K562 (cell line): ENCODE measurements around the gene LENEP. TPM values are rescaled to one million over a fixed set of nuclear protein-coding genes. Genes with fewer than 3 reads are reported as not detected.

Source experiments
- CC2D1A ChIP-seq: fragments of 450-650 bp; IDR thresholded peaks from 2 replicates; pipeline ENCODE4 v1.6.1; 2017; ENCODE audit warnings: mild to moderate bottlenecking
- HMG20B ChIP-seq: fragments of 250-450 bp; sonication (Bioruptor Pico); IDR thresholded peaks from 2 replicates; pipeline ENCODE4 v1.5.0; 2021; ENCODE audit warnings: mild to moderate bottlenecking
- HNRNPLL ChIP-seq: fragments of 200-400 bp; formaldehyde crosslinking; IDR thresholded peaks from 2 replicates; pipeline ENCODE4 v1.6.1; 2017; ENCODE audit warnings: low read length, low read depth, mild to moderate bottlenecking; ENCODE audit not compliant: poor library complexity, severe bottlenecking
- polyA plus RNA-seq, 8 experiments: library from polyadenylated mRNA; depleted of rRNA in 4 of 8; stranded (reverse) in 5 of 8; unstranded in 3 of 8; fragments of >200 nt; fragmentation: Nextera tagmentation in 2 of 8; fragmentation: Illumina TruSeq in 1 of 8; extraction: Ambion mirVana in 2 of 8; extraction: Trizol in 1 of 8; gene quantifications; 2 replicates each; pipeline versions ENCODE4 v1.2.1 to v1.2.3, GENCODE V29; 2011 to 2014; ENCODE audit warnings: inconsistent platforms in 1 of 8, missing spikeins in 1 of 8
- total RNA-seq, 7 experiments: library from RNA; depleted of rRNA in 6 of 7; stranded (reverse); fragments of >200 nt in 6 of 7; fragmentation: Illumina TruSeq in 2 of 7; extraction: Trizol in 2 of 7; gene quantifications; 2 replicates each; pipeline versions ENCODE4 v1.2.1 to v1.2.3, GENCODE V29; 2011 to 2021; ENCODE audit warnings: low replicate concordance in 1 of 7
- TF ChIP-seq, protein P1 (sequence below), 2 experiments: fragments of 150-350 bp in 1 of 2; IDR thresholded peaks; 2 replicates each; pipeline ENCODE4 v1.6.1; 2012 to 2016; ENCODE audit warnings: low read depth in 2 of 2, low read length in 2 of 2, mild to moderate bottlenecking in 1 of 2, moderate library complexity in 1 of 2

LENEP gene
- total and polyA plus RNA-seq, 9 of the 15 experiments (the other 6 are each of a cell fraction or from before 2014, with no cell fraction given) = 0.23 to 0.87 (median 0.67) TPM; not detected in 5

DNA sequence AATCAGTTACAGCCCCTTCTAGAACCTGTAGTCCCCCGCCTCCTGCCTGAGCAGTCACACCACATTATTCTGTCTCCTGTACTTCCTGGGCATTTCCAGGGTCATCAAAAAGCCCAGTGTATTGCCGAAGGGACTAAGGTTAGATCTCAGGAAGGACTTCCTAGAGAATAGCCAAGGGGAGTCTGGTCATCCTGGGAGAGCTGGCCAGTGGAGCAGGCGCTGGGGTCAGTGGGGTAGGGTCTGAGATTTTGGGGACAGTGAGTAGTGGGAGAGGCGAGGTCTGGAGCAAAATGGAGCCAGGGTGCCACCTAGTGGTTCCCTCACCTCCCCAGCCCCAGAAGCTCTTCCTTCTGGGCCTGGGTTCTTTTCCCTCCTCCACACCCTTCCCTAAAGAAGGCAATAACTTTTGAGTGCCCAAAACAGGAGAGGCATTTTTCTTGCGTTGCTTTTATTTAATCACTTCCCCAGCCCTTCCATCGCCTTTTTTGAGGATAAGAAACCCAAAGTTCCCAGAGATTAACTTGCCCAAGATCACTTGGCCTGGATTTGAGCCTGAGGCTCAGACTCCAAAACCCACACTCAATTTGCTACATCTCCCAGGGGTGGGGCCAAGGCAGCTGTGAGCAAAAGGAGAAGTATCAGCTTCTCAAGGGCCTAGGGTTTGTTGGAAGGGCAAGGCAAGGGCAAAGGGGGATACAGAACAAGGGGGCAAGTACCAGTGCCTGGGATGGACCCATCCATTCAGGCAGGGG is 49.6 kb upstream of the LENEP start (continued):
- TF ChIP-seq, protein P1, sequence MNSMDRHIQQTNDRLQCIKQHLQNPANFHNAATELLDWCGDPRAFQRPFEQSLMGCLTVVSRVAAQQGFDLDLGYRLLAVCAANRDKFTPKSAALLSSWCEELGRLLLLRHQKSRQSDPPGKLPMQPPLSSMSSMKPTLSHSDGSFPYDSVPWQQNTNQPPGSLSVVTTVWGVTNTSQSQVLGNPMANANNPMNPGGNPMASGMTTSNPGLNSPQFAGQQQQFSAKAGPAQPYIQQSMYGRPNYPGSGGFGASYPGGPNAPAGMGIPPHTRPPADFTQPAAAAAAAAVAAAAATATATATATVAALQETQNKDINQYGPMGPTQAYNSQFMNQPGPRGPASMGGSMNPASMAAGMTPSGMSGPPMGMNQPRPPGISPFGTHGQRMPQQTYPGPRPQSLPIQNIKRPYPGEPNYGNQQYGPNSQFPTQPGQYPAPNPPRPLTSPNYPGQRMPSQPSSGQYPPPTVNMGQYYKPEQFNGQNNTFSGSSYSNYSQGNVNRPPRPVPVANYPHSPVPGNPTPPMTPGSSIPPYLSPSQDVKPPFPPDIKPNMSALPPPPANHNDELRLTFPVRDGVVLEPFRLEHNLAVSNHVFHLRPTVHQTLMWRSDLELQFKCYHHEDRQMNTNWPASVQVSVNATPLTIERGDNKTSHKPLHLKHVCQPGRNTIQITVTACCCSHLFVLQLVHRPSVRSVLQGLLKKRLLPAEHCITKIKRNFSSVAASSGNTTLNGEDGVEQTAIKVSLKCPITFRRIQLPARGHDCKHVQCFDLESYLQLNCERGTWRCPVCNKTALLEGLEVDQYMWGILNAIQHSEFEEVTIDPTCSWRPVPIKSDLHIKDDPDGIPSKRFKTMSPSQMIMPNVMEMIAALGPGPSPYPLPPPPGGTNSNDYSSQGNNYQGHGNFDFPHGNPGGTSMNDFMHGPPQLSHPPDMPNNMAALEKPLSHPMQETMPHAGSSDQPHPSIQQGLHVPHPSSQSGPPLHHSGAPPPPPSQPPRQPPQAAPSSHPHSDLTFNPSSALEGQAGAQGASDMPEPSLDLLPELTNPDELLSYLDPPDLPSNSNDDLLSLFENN (IDR thresholded peaks at IDR 0.05; ENCODE audit: low read depth in 2 of 2, low read length in 2 of 2) = no peak
- TF ChIP-seq HNRNPLL = no peak
- peak; percentile 58; the same call in 1 of the 2 replicates for TF ChIP-seq CC2D1A
- no peak for TF ChIP-seq HMG20B (CRISPR knock-in tag)
